SJCRH30 (cell line): ENCODE measurements around the gene PDCD1. TPM values are rescaled to one million over a fixed set of nuclear protein-coding genes. Genes with fewer than 3 reads are reported as not detected.

Source experiments
- DNase-seq, 2 experiments: peaks; one replicate each; pipeline ENCODE4 v3.0.0-alpha.2; 2015 to 2020
- H3K27ac ChIP-seq: fragments of 250-450 bp; sonication (Bioruptor Pico); 2 replicates; pipeline ENCODE4 v1.5.1; 2020; ENCODE audit warnings: mild to moderate bottlenecking, moderate library complexity
- H3K27me3 ChIP-seq: fragments of 250-450 bp; sonication (Bioruptor Pico); 2 replicates; pipeline ENCODE4 v1.5.1; 2020; ENCODE audit warnings: mild to moderate bottlenecking, moderate library complexity
- H3K36me3 ChIP-seq: fragments of 250-450 bp; sonication (Bioruptor Pico); 2 replicates; pipeline ENCODE4 v1.5.1; 2020; ENCODE audit warnings: mild to moderate bottlenecking, moderate library complexity
- H3K4me1 ChIP-seq: fragments of 250-450 bp; sonication (Bioruptor Pico); 2 replicates; pipeline ENCODE4 v1.5.1; 2020; ENCODE audit warnings: mild to moderate bottlenecking, moderate library complexity
- H3K4me3 ChIP-seq: fragments of 250-450 bp; sonication (Bioruptor Pico); 2 replicates; pipeline ENCODE4 v1.5.1; 2020; ENCODE audit warnings: mild to moderate bottlenecking, moderate library complexity
- H3K9me3 ChIP-seq: fragments of 250-450 bp; sonication (Bioruptor Pico); replicated peaks from 2 replicates; pipeline ENCODE4 v1.5.1; 2020; ENCODE audit warnings: mild to moderate bottlenecking, moderate library complexity
- total RNA-seq: library from RNA; depleted of rRNA; stranded (reverse); fragments of >200 nt; shearing (Covaris generic); gene quantifications from 2 replicates; pipeline ENCODE4 v1.2.3, GENCODE V29; 2014

The PDCD1 gene
- total RNA-seq, 1 experiment from 2014 or later, result 0.08 TPM

DNA sequence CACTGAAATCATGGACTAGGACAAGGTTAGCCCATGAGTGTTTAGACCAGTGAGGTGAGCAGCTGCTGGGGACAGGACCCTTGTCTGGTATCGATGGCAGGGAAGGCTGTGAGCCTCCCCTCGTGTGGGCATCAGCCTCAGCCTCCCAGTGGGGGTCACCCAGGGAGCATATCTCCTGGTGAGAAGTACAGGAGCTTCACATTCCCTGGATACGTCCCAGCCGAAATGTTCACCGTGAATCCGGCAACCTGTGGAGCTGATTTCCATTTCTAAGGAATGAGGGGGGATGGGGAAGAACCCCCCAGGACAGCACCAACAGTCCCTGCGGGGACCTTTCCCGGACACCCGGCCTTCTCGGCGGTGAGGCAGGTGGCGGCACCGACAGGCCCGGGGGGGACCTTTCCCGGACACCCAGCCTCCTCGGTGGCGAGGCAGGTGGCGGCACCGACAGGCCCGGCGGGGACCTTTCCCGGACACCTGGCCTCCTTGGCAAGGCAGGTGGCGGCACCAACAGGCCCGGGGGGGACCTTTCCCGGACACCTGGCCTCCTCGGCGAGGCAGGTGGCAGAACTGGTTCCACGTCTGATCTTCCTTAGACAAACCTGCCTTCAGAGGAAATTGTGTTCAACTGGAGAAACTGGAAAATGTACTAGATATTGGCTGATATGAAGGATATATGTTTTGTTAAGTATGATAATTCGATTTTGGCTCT lies 32.0 kb upstream of the PDCD1 start:
- Histone ChIP-seq H3K27ac (no peak overlapping the region), H3K9me3 (peaks cover 6% of the 10 kb centered on the region; the same call in 1 of the 2 replicates), H3K27me3 (no peaks in the 10 kb centered on the region), H3K4me1 (peaks cover 27% of the 10 kb centered on the region), H3K4me3 (no peak overlapping the region), H3K36me3 (no peaks in the 10 kb centered on the region)
- DNase-seq, result no peak

DNA sequence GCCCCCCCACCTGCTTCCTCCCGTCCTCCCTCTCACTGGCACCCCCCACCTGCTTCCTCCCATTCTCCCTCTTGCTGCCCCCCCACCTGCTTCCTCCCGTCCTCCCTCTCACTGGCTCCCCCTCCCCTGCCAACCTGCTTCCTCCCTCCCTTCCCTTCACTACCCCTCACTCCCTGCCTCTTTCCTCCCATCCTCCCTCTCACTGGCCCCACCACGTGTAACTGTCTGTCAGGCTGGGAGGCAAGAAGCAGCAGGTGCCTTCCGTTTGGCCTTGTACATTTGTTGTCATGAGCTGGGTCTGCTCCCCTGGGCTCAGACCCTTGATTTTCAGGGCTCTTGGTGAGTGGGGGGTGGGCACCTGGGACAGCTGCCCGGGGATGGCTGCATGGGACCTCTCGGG lies 29.9 kb upstream of the PDCD1 start:
- Histone ChIP-seq H3K9me3 (peaks cover 6% of the 10 kb centered on the region; the same call in 1 of the 2 replicates), H3K27ac (no peak overlapping the region), H3K36me3 (no peaks in the 10 kb centered on the region), H3K4me1 (peaks cover 31% of the 10 kb centered on the region), H3K27me3 (no peaks in the 10 kb centered on the region), H3K4me3 (no peak overlapping the region)
- DNase-seq, result peak; percentile 56 to 79

DNA sequence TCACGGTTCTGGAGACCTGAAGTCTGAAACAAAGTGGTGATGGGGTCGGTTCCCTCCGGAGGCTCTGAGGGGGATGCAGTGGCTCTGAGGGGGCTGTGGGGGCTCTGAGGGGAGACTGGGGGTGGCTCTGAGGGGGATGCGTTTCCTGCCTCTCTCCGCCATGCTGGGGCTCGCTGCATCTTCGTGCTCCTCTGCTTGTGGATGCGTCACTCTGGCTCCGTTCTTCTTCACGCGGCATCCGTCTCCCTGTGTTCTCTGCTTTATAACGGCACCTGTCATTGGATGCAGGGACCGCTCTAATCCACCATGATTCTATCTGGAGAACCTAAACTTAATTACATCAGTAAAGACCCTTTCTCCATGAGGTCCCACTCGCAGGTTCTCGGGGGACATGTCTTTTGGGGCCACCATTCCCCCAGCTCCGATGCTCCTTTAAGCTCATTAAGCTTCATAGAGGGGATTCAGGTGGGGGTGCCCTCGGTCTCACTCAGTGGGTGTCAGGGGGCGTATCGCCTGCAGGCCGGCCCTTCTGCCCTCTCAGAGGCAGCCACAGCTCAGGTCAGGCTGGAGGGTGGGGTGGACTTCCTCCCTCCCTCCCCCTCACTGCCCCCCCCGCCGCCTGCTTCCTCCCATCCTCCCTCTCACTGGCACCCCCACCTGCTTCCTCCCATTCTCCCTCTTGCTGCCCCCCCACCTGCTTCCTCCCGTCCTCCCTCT lies 29.3 kb upstream of the PDCD1 start:
- H3K4me3 ChIP-seq, result no peak overlapping the region
- peaks cover 34% of the 10 kb centered on the region for H3K4me1 ChIP-seq
- H3K9me3 ChIP-seq, result peaks cover 6% of the 10 kb centered on the region; the same call in 1 of the 2 replicates
- peak in 1 of 2 experiments; percentile 45 for DNase-seq
- H3K36me3 ChIP-seq, result no peaks in the 10 kb centered on the region
- H3K27me3 ChIP-seq, result no peaks in the 10 kb centered on the region
- H3K27ac ChIP-seq, result no peak overlapping the region

DNA sequence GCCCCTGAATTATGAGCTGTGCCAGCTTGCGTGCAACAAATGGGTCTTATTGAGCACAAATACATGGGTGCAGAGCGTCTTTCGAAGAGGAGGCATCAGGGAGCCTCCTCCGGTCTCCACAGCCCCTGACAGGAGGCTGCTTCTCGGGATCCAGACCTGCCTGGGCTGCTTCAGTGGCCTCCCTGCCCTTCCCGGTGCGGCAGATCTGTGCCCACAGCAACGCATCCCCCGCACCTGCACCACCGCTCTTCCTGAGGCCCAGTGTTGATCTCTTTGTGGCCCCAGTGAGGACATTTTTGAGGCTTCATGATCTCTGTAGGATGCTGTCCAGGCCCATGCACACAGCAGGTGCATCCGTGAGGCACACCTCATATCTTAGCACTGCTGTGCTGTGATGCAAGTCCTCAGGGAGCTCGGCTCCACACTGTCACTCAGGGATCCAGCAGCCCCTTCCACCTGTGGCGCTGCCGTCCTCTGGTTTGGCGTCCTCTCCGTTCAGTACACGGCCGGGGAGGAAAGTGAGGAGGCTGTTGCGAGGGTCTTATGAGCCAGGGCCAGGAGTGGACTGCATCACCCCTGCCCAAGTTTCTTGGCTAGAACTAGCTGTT lies 28.2 kb upstream of the PDCD1 start:
- Histone ChIP-seq H3K4me3 (no peak overlapping the region), H3K27ac (no peak overlapping the region), H3K36me3 (no peaks in the 10 kb centered on the region), H3K27me3 (no peaks in the 10 kb centered on the region), H3K9me3 (peaks cover 6% of the 10 kb centered on the region; the same call in 1 of the 2 replicates), H3K4me1 (peaks cover 31% of the 10 kb centered on the region)
- no peak for DNase-seq

DNA sequence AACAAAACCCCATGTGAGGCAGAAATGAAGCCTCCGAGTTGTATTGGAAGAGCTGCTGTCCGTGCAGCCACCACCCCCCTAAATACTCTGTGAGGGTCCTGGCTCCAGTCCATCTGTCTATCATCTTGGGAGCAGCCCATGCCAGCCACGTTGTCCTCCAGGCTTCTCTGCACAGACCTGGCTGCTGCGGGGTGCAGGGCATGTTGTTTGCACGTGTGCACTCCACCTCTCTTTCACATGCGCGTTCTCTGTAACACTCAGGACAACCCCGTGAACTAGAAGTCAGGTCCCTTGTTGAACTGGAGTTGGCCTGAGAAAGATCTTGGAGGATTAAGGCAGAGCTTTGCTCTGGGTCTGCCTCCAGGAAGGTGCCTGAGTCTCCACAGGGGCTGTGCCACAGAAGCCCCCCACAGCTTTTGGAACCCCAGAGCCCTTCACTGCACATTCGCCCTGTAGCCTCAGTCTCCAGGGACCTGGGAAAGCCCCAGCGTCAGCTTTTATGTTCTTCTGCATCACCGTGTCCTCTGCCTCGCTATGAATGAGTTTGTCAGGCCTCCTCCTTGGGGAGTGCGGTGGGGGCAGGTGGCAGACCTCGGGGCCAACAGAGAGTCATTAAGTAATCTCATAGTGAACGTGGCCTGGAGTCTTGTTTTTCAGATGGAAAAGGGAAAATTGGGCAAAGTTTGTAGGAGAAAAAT lies 27.4 kb upstream of the PDCD1 start:
- Histone ChIP-seq H3K36me3 (no peaks in the 10 kb centered on the region), H3K27me3 (no peaks in the 10 kb centered on the region), H3K9me3 (peaks cover 6% of the 10 kb centered on the region; the same call in 1 of the 2 replicates), H3K27ac (no peak overlapping the region), H3K4me3 (no peak overlapping the region), H3K4me1 (peaks cover 24% of the 10 kb centered on the region)
- no peak for DNase-seq

DNA sequence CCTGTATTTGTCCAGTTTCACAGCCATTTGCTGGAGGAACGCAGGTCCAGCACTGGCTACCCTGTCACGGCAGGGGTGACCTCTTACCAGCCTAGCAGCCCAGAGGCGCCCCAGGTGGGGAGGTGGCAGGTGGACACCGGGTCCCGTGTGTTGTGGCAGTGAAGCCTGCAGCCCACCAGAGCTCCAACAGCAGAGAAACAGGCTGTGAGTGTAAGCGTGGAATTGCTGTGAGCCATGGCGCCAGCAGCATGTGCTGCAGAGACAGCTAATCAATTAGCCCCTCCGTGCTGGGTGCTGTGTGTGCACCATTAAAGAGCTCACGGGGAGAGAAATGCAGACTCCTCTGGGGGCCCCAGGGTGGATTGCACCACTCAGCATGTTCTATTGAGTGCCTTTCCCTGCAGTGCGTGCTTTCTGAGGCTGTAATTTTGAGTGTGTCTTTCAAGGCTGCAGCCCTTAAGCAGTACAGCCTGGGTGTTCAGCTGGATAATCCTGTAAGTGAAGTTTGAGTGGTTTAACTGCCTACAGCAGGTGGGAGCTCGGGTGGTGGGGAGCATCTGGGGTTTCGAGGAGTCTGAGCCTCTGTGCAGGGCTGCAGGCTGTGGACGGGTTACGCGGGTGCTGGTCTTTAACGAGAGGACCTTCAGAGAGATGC lies 26.7 kb upstream of the PDCD1 start:
- peak; percentile 58 to 74 for DNase-seq
- H3K9me3 ChIP-seq, result peaks cover 6% of the 10 kb centered on the region; the same call in 1 of the 2 replicates
- no peak overlapping the region for H3K4me3 ChIP-seq
- no peaks in the 10 kb centered on the region for H3K36me3 ChIP-seq
- H3K4me1 ChIP-seq, result peaks cover 27% of the 10 kb centered on the region
- no peak overlapping the region for H3K27ac ChIP-seq
- H3K27me3 ChIP-seq, result no peaks in the 10 kb centered on the region

DNA sequence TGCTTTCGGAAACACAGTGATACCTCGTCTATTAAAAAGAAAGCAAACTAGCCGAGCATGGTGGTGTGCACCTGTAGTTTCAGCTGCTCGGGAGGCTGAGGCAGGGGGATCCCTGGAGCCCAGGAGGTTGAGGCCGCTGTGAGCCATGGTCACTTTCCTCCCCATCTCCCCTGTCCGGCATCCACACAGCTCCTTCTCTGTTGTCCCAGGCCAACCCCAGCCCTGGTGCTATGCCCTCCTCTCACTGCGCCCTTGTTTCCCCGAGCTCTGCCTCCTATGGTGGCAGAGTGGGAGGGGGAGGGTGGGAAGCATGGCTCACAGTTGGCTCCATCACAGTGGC lies 26.2 kb upstream of the PDCD1 start:
- no peaks in the 10 kb centered on the region for H3K27me3 ChIP-seq
- peaks cover 6% of the 10 kb centered on the region; the same call in 1 of the 2 replicates for H3K9me3 ChIP-seq
- no peak overlapping the region for H3K4me3 ChIP-seq
- peaks cover 27% of the 10 kb centered on the region for H3K4me1 ChIP-seq
- no peak overlapping the region for H3K27ac ChIP-seq
- no peaks in the 10 kb centered on the region for H3K36me3 ChIP-seq
- DNase-seq, result no peak

DNA sequence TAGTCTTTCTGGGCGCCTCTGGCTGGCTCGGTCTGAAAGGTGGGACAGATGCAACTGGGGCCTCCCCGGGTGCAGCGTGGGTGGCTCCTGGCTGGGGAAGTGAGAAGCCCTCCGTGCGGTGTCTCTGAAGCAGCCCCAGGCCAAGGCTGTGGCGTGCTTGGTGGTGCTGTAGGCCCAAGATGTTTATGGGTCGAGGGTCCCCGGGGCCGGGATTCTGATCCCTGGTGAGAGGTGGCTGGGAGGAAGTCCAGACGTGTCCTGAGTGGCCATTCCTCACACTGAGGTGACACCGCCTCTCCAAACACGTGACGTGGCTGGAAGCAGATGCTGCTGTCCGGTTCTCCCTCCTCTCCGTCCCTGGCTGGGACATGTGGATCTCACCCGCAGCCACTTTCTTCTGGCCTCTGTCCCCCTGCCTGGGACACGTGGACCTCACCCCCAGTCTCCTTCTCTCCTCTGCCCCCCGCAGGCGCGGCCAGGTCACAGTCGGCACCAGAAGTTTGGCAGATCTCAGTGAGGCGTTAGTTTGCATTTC lies 23.5 kb upstream of the PDCD1 start:
- peak overlapping the region; percentile 47 for H3K27ac ChIP-seq
- no peaks in the 10 kb centered on the region for H3K9me3 ChIP-seq
- H3K4me1 ChIP-seq, result peaks cover 22% of the 10 kb centered on the region
- peak overlapping the region; percentile 73 for H3K4me3 ChIP-seq
- H3K36me3 ChIP-seq, result no peaks in the 10 kb centered on the region
- peak; percentile 68 to 78 for DNase-seq
- H3K27me3 ChIP-seq, result no peaks in the 10 kb centered on the region

DNA sequence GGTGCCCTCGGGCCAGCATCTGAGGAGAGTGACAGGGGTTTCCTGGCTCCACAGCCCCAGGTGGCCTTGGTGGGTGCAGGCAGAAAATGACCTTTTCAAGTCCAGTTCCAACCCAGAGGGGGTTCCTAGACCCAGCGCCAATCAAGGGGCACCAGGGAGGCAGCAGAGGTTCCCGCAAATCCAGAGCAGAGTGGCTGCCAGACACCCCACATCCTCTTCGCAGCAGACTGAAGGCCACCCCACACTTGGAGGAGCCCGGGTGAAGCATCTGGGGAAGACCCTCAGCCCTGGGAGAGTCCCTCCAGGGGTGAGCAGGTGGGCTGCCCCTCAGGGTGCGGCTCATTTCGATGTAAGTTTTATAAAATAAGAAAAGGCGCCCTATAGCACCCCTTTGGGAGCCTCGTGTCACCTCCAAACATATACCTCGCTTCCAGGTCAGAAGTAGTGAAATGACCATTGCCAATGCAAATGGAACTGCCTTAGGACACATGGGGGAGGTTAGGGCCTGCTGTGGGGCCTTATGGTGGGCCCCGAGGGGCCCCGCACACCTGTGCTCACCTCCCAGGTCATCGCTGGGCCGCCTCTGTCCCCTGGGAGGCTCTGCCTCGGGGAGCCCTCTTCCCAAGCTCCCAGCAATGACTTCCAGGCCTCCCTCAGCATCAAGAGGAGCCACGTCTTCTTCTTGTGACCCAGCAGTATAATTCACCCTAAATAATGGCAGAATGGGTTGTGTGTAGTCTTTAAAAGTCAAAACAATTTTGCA lies 21.8 kb upstream of the PDCD1 start:
- peak overlapping the region; percentile 73 for H3K4me3 ChIP-seq
- DNase-seq, result no peak
- H3K36me3 ChIP-seq, result no peaks in the 10 kb centered on the region
- H3K27ac ChIP-seq, result peak overlapping the region; percentile 55
- no peaks in the 10 kb centered on the region for H3K9me3 ChIP-seq
- H3K27me3 ChIP-seq, result no peaks in the 10 kb centered on the region
- H3K4me1 ChIP-seq, result peaks cover 18% of the 10 kb centered on the region

DNA sequence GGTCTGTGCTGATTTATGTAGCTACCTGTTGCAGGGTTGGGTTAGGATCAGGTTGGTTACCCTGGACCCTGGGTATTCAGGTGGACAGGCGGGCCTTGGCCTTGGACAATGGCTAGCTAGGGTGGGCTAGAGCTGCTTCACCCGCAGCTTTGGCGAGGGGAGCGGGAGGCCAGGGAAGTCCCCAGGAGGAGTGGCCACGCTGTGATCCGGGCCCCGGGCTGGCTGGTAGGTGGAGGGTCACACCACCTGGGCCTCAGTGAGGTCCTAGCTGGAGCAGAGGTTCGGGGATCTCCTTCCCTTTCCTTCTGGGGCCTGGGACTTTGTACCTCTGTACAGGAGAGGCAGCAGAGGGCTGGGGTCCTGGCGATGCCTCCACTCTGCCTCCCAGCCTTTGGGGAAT lies 20.6 kb upstream of the PDCD1 start:
- Histone ChIP-seq H3K9me3 (no peaks in the 10 kb centered on the region), H3K27ac (no peak overlapping the region), H3K4me3 (no peak overlapping the region), H3K27me3 (no peaks in the 10 kb centered on the region), H3K4me1 (peaks cover 16% of the 10 kb centered on the region), H3K36me3 (no peaks in the 10 kb centered on the region)
- no peak for DNase-seq

DNA sequence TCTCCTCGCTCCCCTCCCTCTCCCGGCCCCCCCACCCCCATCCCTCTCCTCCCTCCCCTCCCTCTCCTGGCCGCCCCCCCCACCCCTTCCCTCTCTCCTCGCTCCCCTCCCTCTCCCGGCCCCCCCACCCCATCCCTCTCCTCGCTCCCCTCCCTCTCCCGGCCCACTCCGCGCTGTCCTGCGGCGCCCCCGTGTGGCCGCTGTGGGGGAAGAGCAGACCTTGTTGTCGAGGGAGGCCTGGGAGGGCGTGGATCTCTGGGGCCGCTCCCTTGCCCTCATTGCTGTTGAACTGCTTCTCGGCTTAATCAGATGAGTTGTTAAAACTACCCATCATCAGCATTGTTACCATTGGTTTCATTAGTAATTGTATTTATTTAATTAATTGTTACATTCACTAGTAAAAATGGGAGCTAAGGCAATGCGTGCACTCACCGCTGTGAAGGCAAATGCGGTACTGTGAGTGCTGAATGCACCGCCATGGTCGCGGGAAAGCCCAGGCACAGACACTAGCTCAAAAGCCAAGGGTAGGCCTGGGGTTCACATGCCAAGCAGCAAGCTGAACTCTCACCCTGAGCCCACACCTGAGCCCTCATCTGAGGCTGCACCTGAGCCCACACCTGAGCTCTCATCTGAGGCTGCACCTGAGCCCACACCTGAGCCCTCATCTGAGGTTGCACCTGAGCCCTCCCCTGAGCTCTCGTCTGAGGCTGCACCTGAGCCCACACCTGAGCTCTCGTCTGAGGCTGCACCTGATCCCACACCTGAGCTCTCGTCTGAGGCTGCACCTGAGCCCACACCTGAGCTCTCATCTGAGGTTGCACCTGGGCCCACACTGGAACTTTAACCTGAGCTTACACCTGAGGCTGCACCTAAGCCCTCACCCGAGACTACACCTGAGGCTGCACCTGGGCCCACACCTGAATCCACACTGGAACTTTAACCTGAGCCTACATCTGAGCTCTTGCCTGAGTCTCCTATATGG lies 19.6 kb upstream of the PDCD1 start:
- Histone ChIP-seq H3K27ac (no peak overlapping the region), H3K4me1 (peaks cover 14% of the 10 kb centered on the region), H3K4me3 (no peak overlapping the region), H3K36me3 (no peaks in the 10 kb centered on the region), H3K9me3 (0 out of 2 replicates have a peak, but pooled peaks cover 3% of the 10 kb centered on the region), H3K27me3 (no peaks in the 10 kb centered on the region)
- peak; percentile 77 to 90 for DNase-seq

DNA sequence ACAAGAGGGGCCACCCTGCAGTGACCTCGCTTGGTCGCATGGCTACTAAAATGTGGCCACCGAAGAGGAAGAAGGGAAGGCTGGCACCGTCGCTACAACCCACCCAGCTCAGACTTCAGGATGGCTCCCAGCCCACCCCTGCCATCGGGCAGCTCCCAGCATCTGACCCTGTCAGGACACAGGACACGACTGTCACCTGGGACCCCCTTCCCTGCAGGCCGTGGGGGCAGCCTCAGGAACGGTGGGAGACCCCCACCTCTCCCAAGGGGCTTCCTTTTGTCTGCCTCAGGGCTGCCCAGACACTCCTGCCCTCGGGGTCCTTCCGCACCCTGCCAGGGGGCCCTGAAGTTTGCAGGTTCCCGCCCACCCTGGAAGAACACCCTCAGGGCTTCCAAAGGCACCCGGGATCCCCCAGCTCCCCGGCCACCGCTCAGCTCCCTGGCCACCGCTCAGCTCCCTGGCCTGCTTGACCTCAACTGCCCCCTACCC lies 18.5 kb upstream of the PDCD1 start:
- no peaks in the 10 kb centered on the region for H3K27me3 ChIP-seq
- DNase-seq, result no peak
- 0 out of 2 replicates have a peak, but pooled peaks cover 3% of the 10 kb centered on the region for H3K9me3 ChIP-seq
- no peak overlapping the region for H3K4me3 ChIP-seq
- H3K36me3 ChIP-seq, result no peaks in the 10 kb centered on the region
- H3K4me1 ChIP-seq, result peaks cover 6% of the 10 kb centered on the region; the same call in 1 of the 2 replicates
- no peak overlapping the region for H3K27ac ChIP-seq
